ENCODE measurements around the gene OTOP3. TPM values are rescaled to one million over a fixed set of nuclear protein-coding genes. Genes with fewer than 3 reads are reported as not detected.

The OTOP3 gene, protein sequence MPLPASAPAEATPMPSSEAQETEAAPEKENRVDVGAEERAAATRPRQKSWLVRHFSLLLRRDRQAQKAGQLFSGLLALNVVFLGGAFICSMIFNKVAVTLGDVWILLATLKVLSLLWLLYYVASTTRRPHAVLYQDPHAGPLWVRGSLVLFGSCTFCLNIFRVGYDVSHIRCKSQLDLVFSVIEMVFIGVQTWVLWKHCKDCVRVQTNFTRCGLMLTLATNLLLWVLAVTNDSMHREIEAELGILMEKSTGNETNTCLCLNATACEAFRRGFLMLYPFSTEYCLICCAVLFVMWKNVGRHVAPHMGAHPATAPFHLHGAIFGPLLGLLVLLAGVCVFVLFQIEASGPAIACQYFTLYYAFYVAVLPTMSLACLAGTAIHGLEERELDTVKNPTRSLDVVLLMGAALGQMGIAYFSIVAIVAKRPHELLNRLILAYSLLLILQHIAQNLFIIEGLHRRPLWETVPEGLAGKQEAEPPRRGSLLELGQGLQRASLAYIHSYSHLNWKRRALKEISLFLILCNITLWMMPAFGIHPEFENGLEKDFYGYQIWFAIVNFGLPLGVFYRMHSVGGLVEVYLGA
- not detected in 2 replicates for total RNA-seq

DNA sequence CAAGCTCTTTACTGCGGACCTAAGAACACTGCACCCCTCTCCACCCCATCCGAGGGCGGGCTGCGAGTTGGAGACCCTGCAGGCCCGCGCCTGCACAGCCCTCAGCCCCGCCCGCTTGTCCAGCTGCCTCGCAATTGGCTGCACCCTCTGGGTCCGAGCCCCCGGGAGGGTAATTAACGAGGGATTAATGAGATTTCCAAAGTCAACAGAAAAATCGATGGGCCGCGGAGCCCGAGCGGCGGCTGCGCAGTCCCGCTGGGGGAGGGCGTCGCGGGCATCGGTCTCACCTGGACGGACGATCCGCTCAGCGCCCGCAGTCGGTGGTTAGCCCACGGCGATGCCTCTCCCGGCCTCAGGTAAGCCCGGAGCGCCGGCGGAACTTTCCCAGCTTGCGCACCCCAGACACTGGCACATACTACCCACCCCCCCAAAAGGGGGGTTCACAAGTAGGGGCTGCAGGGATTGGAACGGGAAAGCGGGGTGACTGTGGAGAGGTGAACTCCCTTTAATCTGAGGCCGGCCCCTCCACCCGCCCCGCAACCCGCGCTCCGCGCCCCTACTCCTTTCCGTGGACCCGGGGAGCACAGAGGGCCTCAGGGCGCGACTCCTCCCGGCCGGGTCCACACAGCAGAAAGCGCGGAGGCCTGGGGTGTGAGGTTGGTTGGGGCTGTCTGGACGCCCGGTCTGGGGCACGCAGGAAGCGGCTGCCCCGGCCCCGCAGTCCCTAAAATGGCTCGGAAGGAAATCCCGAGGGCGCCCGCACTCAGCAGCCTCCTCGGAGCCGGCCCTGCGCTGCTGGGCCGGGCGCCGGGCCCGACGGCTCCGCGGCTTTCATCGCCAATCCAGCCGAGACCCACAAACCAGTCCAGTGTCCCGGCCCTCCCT lies at the start of gene OTOP3:
Gene OTOP3, plus strand, starts transcription at position 314 of the 885 bp plus-strand sequence. Its CDS starts 24 bp downstream, at position 338.
- no peak within 1 kb of the TSS for H3K4me3 ChIP-seq (ENCODE audit: low read depth, low read length)
- TF ChIP-seq, protein P1, sequence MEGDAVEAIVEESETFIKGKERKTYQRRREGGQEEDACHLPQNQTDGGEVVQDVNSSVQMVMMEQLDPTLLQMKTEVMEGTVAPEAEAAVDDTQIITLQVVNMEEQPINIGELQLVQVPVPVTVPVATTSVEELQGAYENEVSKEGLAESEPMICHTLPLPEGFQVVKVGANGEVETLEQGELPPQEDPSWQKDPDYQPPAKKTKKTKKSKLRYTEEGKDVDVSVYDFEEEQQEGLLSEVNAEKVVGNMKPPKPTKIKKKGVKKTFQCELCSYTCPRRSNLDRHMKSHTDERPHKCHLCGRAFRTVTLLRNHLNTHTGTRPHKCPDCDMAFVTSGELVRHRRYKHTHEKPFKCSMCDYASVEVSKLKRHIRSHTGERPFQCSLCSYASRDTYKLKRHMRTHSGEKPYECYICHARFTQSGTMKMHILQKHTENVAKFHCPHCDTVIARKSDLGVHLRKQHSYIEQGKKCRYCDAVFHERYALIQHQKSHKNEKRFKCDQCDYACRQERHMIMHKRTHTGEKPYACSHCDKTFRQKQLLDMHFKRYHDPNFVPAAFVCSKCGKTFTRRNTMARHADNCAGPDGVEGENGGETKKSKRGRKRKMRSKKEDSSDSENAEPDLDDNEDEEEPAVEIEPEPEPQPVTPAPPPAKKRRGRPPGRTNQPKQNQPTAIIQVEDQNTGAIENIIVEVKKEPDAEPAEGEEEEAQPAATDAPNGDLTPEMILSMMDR (IDR thresholded peaks at IDR 0.05; ENCODE audit: insufficient read depth, low read length, poor library complexity, severe bottlenecking): no peak
- H3K27me3 ChIP-seq (ENCODE audit: control insufficient read depth, insufficient read depth, low read length): peaks cover 72% of the 10 kb centered on the region
- H3K36me3 ChIP-seq (ENCODE audit: control insufficient read depth, insufficient read depth, low read length): no peaks in the 10 kb centered on the region
- no peak for DNase-seq (ENCODE audit: low read depth)

DNA sequence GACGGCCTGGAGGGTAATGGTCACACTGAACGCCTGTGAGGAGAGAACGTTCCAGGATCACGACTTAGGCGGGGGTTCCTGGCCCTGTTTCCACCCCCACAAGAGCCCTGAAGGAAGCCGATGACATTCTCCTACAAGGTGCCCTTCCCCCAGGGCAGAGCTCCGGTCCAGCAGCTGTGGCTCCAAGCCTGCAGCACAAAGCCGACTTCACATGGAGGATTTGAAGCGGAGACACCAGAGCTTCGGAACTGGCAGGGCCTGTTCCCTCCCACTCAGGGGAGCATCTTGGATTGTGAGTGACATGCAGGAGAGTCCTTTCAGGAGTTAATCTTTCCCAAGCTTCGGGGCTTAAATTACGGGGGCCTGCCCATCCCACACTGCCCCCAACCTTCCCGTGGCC lies 47.2 kb upstream of the OTOP3 start:
- Histone ChIP-seq H3K36me3 (ENCODE audit: control insufficient read depth, insufficient read depth, low read length) (no peaks in the 10 kb centered on the region), H3K27me3 (ENCODE audit: control insufficient read depth, insufficient read depth, low read length) (peaks cover 48% of the 10 kb centered on the region), H3K4me3 (ENCODE audit: low read depth, low read length) (no peak overlapping the region)
- DNase-seq (ENCODE audit: low read depth): no peak
- TF ChIP-seq, protein P1 (IDR thresholded peaks at IDR 0.05; ENCODE audit: insufficient read depth, low read length, poor library complexity, severe bottlenecking): no peak

DNA sequence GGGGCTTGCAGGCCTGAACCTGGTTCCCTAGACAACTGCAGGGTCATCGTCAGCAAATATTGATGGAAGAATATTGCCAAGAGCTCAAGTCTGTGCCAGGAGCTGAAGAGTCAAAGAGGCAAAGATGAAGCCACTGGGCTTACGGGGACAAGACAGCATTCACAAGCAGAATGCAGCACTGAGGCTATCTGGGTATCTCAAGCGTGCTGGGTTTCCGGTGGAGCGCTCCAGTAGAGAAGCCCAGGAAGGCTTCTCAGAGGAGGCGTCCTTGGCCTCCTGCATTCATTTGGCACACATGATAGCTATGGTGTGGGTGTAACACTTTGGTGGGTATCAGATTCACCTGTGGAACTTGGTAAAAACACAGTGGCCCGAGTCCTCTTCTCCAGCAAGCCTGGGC lies 45.1 kb upstream of the OTOP3 start:
- DNase-seq (ENCODE audit: low read depth): no peak
- TF ChIP-seq, protein P1 (IDR thresholded peaks at IDR 0.05; ENCODE audit: insufficient read depth, low read length, poor library complexity, severe bottlenecking): no peak
- no peaks in the 10 kb centered on the region for H3K36me3 ChIP-seq (ENCODE audit: control insufficient read depth, insufficient read depth, low read length)
- peaks cover 59% of the 10 kb centered on the region for H3K27me3 ChIP-seq (ENCODE audit: control insufficient read depth, insufficient read depth, low read length)
- H3K4me3 ChIP-seq (ENCODE audit: low read depth, low read length): no peak overlapping the region

DNA sequence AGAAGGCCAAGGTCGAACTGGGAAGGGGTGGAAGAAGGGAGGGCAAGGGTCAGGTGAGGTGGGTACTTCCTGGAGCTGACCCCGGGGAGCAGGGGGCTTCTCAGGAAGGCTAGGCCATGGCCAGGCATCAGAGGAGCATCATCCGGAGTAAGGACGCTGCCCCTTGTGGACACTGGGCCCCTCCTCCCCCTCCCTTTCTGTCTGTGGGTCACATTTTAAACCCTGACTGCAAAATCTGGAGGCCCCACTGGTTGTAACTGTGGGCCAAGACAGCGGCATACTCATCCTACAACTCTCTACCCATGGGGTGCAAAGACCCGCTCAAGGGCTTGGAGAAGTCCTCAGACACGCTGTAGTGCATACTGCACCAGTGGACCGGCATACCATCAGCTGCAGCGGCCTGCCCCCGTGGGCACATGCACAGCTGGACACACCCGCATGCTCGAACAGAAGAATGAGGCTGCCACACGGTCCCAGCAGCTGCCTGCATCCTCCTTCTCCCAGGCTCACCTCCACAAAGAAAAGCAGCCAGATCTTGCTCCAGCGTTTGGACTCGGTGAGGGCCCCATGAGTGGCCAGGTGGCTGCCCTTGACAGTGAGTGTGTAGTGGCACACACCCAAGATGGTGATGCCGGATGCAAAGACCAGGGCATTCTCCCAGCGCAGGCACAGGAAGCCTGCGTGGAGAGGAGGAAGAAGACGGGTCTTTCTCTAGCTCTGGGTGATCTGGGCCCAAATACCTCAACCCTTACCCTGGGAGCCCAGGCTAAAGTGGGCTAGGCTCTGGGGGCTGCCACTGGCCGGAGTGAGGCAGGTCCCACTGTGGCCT lies 43.5 kb upstream of the OTOP3 start:
- no peak for DNase-seq (ENCODE audit: low read depth)
- Histone ChIP-seq H3K36me3 (ENCODE audit: control insufficient read depth, insufficient read depth, low read length) (no peaks in the 10 kb centered on the region), H3K4me3 (ENCODE audit: low read depth, low read length) (no peak overlapping the region), H3K27me3 (ENCODE audit: control insufficient read depth, insufficient read depth, low read length) (peaks cover 61% of the 10 kb centered on the region)
- TF ChIP-seq, protein P1 (IDR thresholded peaks at IDR 0.05; ENCODE audit: insufficient read depth, low read length, poor library complexity, severe bottlenecking): no peak

All from kidney epithelial cell (primary cell).